Measurements from ENCODE around the gene AQP12B.
"Not testable (repeated sequence)": the region's sequence is repeated elsewhere in the genome, so short reads cannot be mapped to it uniquely, and the experiment has no call there.

AQP12B gene

GRCh38 chr2:240685771-240686371 is 3.2 kb upstream of the AQP12B start:
- no peaks in the 10 kb centered on the region for H3K27me3 Mint-ChIP-seq (ENCODE audit: low read depth)
- peaks cover 11% of the 10 kb centered on the region for H3K4me1 Mint-ChIP-seq
- no peak overlapping the region for H3K4me3 Mint-ChIP-seq
- no peaks in the 10 kb centered on the region for H3K9me3 Mint-ChIP-seq
- H3K36me3 Mint-ChIP-seq (ENCODE audit: low read depth): no peaks in the 10 kb centered on the region
- peak overlapping the region in 1 of 3 experiments; percentile 86 for H3K27ac Mint-ChIP-seq
- no peak for TF ChIP-seq CTCF (IDR thresholded peaks at IDR 0.05; ENCODE audit: unreplicated experiment in 3 of 3)

- H3K27ac Mint-ChIP-seq: not testable (repeated sequence)
Observed at GRCh38 chr2:240683980-240684728, 1.5 kb upstream of the AQP12B start.

DNA sequence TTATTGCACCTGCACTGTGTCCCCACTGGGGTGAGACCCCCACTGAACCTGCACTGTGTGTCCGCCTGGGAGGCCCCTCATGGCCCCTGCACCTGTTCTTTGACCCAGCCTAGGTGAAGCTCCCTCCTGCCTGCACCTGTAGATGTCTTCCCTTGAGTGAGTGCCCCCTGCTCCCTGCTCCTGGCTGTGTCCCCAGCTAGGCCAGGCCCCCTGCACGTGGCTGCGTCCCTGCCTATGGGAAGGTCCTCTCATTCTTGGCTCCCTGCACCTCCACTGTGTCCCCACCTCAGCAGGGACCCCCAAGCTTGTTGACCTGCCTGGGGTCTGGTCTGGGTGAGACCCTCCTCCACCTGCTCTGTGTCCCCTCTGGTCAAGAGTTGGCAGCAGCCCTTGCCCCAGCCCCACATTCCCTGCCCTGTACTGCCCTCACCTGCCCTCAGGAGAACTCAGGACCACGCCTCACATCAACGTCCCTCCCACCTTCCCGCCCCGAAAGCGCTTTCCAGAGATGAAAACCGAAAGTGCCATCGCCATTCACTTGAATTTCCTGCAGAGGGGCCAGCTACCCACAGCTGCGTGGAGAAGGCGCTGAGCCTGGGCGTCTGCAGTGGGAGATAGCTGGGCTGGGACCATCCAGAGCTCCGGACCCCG is 769 bp upstream of the AQP12B start:
- not testable (repeated sequence) for H3K27ac Mint-ChIP-seq; H3K27me3 Mint-ChIP-seq (ENCODE audit: low read depth); H3K36me3 Mint-ChIP-seq (ENCODE audit: low read depth); H3K9me3 Mint-ChIP-seq; H3K4me3 Mint-ChIP-seq
- H3K4me1 Mint-ChIP-seq: peaks cover 11% of the 10 kb centered on the region

More at GRCh38 chr2:240683980-240684728, 1.5 kb upstream of the AQP12B start:
- not testable (repeated sequence) for H3K4me3 Mint-ChIP-seq; H3K36me3 Mint-ChIP-seq (ENCODE audit: low read depth); H3K27me3 Mint-ChIP-seq (ENCODE audit: low read depth); H3K9me3 Mint-ChIP-seq
- H3K4me1 Mint-ChIP-seq: peaks cover 11% of the 10 kb centered on the region

- H3K4me3 Mint-ChIP-seq; H3K4me1 Mint-ChIP-seq; H3K27me3 Mint-ChIP-seq (ENCODE audit: low read depth); H3K36me3 Mint-ChIP-seq (ENCODE audit: low read depth); H3K9me3 Mint-ChIP-seq; H3K27ac Mint-ChIP-seq: not testable (repeated sequence)
Observed at GRCh38 chr2:240680185-240680584, 2.5 kb downstream of the AQP12B start.

DNA sequence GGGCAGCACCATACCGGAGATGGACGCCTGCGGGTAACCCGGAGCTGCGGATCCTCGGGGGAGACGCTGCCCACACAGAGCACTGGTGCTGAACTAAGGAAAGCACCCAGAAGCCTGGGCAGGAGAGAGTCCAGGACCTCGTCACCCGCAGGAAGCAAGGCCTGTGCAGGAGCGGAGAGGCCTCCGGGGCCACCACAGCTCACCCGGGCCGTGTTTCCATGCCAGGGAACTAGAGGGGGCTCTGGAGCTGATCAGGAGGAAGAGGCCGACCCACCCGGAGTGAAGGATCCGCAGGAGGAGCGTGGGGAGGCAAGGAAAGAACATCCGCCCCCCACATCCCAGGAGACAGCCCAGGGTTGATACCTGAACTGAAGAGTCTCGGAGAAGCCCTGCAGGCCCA is 3.8 kb downstream of the AQP12B start:
- not testable (repeated sequence) for H3K27ac Mint-ChIP-seq; H3K4me1 Mint-ChIP-seq; H3K4me3 Mint-ChIP-seq; H3K36me3 Mint-ChIP-seq (ENCODE audit: low read depth); H3K27me3 Mint-ChIP-seq (ENCODE audit: low read depth); H3K9me3 Mint-ChIP-seq

DNA sequence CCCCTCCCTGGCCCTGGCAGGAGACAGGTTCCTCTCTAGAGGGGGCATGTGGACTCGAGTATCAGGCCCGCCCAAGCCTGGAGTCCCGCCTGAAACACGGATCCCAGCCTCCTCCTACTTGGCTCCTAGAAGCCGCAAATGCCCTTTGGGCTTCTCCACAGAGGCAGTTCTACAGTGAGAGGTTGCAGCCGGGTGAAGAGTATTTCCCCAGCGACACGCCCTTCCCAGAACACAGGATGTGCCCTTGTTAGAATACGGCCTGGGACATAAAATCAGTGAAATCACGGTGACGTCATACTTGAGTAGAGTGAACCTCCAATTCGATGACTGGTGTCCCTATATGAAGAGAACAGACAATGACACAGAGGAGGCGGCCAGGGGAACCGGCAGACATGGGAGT is 4.6 kb downstream of the AQP12B start:
- not testable (repeated sequence) for H3K27ac Mint-ChIP-seq; H3K4me1 Mint-ChIP-seq; H3K27me3 Mint-ChIP-seq (ENCODE audit: low read depth); H3K4me3 Mint-ChIP-seq; H3K36me3 Mint-ChIP-seq (ENCODE audit: low read depth); H3K9me3 Mint-ChIP-seq

GRCh38 chr2:240675345-240675744 is 7.3 kb downstream of the AQP12B start:
- not testable (repeated sequence) for H3K9me3 Mint-ChIP-seq, H3K4me3 Mint-ChIP-seq
- peaks cover 16% of the 10 kb centered on the region for H3K27me3 Mint-ChIP-seq (ENCODE audit: low read depth)

GRCh38 chr2:240674461-240675184 is 8.1 kb downstream of the AQP12B start:
- H3K4me1 Mint-ChIP-seq; H3K36me3 Mint-ChIP-seq (ENCODE audit: low read depth); H3K9me3 Mint-ChIP-seq: not testable (repeated sequence)
- Mint-ChIP-seq H3K27ac (peak overlapping the region in 1 of 3 experiments; percentile 51), H3K4me3 (peak overlapping the region in 2 of 3 experiments; percentile 40 to 43), H3K27me3 (ENCODE audit: low read depth) (peaks cover 17% of the 10 kb centered on the region)

More at GRCh38 chr2:240675345-240675744, 7.3 kb downstream of the AQP12B start:
- not testable (repeated sequence) for H3K36me3 Mint-ChIP-seq (ENCODE audit: low read depth); H3K27ac Mint-ChIP-seq; H3K4me1 Mint-ChIP-seq

- H3K4me1 Mint-ChIP-seq: no peaks in the 10 kb centered on the region
- H3K9me3 Mint-ChIP-seq: no peaks in the 10 kb centered on the region
- H3K36me3 Mint-ChIP-seq (ENCODE audit: low read depth): no peaks in the 10 kb centered on the region
- H3K27ac Mint-ChIP-seq: no peak overlapping the region
- no peak overlapping the region for H3K4me3 Mint-ChIP-seq
- TF ChIP-seq CTCF (IDR thresholded peaks at IDR 0.05; ENCODE audit: unreplicated experiment in 3 of 3): no peak
- peaks cover 29% of the 10 kb centered on the region for H3K27me3 Mint-ChIP-seq (ENCODE audit: low read depth)
Observed at GRCh38 chr2:240672701-240673190, 9.9 kb downstream of the AQP12B start.
